PFSK-1 (cell line): ENCODE data around the gene SRSF6.

Experiments used
- POLR2AphosphoS5 ChIP-seq: IDR thresholded peaks from 2 replicates; pipeline ENCODE4 v1.6.1; 2012; ENCODE audit warnings: low read depth, mild to moderate bottlenecking, control low read depth, low read length, moderate library complexity
- TAF1 ChIP-seq: IDR thresholded peaks from 2 replicates; pipeline ENCODE4 v1.6.1; 2012; ENCODE audit warnings: low read length, control low read depth, borderline replicate concordance; ENCODE audit not compliant: insufficient read depth
- TF ChIP-seq, protein P1 (sequence below), 2 experiments: IDR thresholded peaks; 2 replicates each; pipeline versions ENCODE4 v1.6.1 to v1.8.0; 2011 to 2012; ENCODE audit warnings: low read depth in 2 of 2, low read length in 2 of 2, control low read depth in 1 of 2, inconsistent platforms in 1 of 2, mild to moderate bottlenecking in 1 of 2, moderate library complexity in 1 of 2; ENCODE audit not compliant: insufficient read depth in 1 of 2

DNA sequence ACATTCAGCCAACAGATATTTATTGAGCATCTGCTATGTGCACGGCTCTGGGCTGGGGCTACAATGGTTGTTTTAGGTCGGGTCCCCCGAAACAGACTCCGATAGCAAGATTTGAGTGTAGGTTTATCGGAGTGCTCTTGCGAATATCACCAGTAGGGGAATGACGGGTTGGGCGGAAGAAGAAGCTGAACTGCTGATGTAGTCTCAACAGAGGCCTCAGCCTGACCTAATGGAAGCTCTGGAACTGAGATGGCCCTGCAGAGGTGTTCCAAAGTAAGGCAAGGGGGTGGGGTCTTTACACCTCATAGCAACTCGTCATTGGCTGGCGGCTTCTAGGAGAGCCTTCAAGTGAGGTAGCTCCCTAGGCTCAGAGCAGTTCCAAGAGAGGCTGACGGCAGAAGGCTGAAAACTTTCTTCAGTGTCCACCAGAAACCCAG lies 50.9 kb downstream of the SRSF6 start:
- TF ChIP-seq, protein P1, sequence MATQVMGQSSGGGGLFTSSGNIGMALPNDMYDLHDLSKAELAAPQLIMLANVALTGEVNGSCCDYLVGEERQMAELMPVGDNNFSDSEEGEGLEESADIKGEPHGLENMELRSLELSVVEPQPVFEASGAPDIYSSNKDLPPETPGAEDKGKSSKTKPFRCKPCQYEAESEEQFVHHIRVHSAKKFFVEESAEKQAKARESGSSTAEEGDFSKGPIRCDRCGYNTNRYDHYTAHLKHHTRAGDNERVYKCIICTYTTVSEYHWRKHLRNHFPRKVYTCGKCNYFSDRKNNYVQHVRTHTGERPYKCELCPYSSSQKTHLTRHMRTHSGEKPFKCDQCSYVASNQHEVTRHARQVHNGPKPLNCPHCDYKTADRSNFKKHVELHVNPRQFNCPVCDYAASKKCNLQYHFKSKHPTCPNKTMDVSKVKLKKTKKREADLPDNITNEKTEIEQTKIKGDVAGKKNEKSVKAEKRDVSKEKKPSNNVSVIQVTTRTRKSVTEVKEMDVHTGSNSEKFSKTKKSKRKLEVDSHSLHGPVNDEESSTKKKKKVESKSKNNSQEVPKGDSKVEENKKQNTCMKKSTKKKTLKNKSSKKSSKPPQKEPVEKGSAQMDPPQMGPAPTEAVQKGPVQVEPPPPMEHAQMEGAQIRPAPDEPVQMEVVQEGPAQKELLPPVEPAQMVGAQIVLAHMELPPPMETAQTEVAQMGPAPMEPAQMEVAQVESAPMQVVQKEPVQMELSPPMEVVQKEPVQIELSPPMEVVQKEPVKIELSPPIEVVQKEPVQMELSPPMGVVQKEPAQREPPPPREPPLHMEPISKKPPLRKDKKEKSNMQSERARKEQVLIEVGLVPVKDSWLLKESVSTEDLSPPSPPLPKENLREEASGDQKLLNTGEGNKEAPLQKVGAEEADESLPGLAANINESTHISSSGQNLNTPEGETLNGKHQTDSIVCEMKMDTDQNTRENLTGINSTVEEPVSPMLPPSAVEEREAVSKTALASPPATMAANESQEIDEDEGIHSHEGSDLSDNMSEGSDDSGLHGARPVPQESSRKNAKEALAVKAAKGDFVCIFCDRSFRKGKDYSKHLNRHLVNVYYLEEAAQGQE (IDR thresholded peaks at IDR 0.05; ENCODE audit: insufficient read depth in 1 of 2, low read depth in 2 of 2, low read length in 2 of 2), result no peak
- no peak for TF ChIP-seq POLR2AphosphoS5
- TF ChIP-seq TAF1, result no peak
